K562 (cell line): ENCODE measurements around the gene FLVCR2.

Experiments
- CTCF ChIP-seq, 3 experiments: IDR thresholded peaks in 2 of 3; conservative IDR thresholded peaks in 1 of 3; 2 replicates each; pipeline ENCODE4 v1.5.1; 2011 to 2012; ENCODE audit warnings: low read length in 3 of 3, mild to moderate bottlenecking in 3 of 3, control low read depth in 2 of 3, improper control_type of control experiment in 1 of 3, inconsistent platforms in 1 of 3, low read depth in 1 of 3, mixed read lengths in 1 of 3, moderate library complexity in 1 of 3; ENCODE audit not compliant: insufficient read depth in 2 of 3
- MCM2 ChIP-seq: fragments of 450-650 bp; IDR thresholded peaks from 2 replicates; pipeline ENCODE4 v1.6.1; 2017; ENCODE audit warnings: low read depth, mild to moderate bottlenecking
- MTA2 ChIP-seq: fragments of 450-650 bp; IDR thresholded peaks from 2 replicates; pipeline ENCODE4 v1.6.1; 2016; ENCODE audit warnings: low read depth
- NUFIP1 ChIP-seq: fragments of 450-650 bp; IDR thresholded peaks from 2 replicates; pipeline ENCODE4 v1.6.1; 2018; ENCODE audit not compliant: partially characterized antibody
- PTBP1 ChIP-seq: fragments of 200-400 bp; formaldehyde crosslinking; IDR thresholded peaks from 2 replicates; pipeline ENCODE4 v1.6.1; 2017; ENCODE audit warnings: low read depth, low read length
- TAF1 ChIP-seq: IDR thresholded peaks from 2 replicates; pipeline ENCODE4 v1.6.1; 2011; ENCODE audit warnings: mild to moderate bottlenecking, low read length, moderate library complexity; ENCODE audit not compliant: insufficient read depth, control insufficient read depth, severe bottlenecking; ENCODE audit errors: extremely low read depth
- ZNF766 ChIP-seq: fragments of 200-800 bp; sonication (Bioruptor generic); conservative IDR thresholded peaks from 2 replicates; pipeline ENCODE4 v1.6.1; 2016; ENCODE audit warnings: missing genetic modification characterization, missing compliant biosample characterization

GRCh38 chr14:75672605-75673192 is 94.3 kb downstream of the FLVCR2 start:
- TF ChIP-seq ZNF766 (CRISPR knock-in tag) = no peak
- no peak for TF ChIP-seq MTA2
- TF ChIP-seq CTCF (IDR thresholded peaks at IDR 0.05 in 2 of 3, conservative IDR thresholded peaks at IDR 0.05 in 1 of 3; ENCODE audit: insufficient read depth in 2 of 3, low read depth in 1 of 3, low read length in 3 of 3) = no peak
- TF ChIP-seq NUFIP1 = no peak
- no peak for TF ChIP-seq TAF1
- TF ChIP-seq PTBP1 = no peak
- TF ChIP-seq MCM2 = no peak
